NCI-H1417 (cell line): Measurements from ENCODE around the gene ORC4.

ENCODE experiments used
- DNase-seq, 3 experiments: peaks; one replicate each; lab custom pipeline; 2025; lab: John Stamatoyannopoulos, UW

ORC4 gene

DNA sequence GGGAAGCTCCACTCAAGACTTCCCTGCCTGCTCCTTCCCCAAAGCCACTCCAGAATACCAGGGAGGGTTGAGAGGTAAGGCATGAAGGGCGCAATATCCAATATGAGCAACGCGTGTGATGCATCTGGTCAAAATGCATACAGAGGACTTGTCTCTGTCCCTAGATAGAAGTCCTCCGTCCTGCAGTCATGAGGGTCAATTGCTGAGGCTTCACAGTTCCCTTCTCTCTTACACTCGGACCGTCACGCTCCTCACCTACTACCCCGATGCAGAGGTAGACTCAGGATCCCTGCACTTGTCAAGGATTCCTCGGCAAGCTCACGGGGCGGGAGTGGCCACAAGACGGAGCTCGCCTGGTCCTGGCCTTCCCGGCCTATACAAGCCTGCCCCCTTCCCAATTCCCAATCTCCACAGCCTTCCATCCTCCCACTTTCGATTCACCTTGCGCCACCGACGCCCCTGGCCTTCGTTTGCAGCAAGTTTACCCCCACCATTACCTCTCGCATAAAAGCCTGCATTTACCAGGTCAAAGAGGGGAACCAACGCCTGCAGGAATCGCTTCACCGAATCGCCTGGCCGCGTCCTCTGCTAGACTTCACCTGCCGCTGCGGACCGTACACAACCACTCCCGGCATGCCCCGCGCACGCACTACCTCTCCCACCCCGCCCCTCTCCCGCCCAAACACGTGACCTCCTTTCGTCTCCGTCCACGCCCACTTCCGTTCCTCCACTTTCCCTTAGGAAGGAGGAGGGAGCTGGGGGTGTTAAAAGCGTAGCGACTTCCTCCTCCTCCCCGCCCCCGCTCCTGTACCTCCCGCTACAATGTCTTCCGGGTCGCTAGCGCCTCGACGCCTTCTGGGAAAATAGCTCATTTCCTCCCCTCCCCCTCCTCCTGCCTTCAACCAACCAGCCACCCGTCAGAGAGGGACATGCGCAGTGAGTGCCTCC is at the start of gene ORC4:
Gene ORC4 (minus strand): TSS at position 627 of the 948 bp plus-strand sequence. CDS start 44,779 bp downstream, outside the sequence.
- DNase-seq = peak; percentile 96 to 100 (median 99)

- DNase-seq = peak in 2 of 3 experiments; percentile 19 to 68
Measured at GRCh38 chr2:148067801-148068200, 47.3 kb upstream of the ORC4 start.

DNA sequence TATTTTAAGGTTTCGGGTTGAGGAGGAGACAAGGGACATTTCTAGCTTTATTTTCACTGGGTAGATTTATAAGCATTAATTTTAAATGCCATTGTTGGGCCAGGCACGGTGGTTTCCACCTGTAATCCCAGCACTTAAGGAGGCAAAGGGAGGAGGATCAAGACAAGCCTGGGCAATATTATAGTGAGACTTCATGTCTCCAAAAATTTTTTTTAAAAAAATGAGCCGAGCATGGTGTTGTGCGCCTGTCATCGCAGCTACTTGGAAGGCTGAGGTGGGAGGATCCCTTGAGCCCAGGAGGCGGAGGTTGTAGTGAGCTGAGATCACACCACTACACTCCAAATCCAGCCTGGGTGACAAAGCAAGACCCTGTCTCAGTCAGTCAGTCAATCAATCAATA is 45.4 kb upstream of the ORC4 start:
- DNase-seq = no peak

DNA sequence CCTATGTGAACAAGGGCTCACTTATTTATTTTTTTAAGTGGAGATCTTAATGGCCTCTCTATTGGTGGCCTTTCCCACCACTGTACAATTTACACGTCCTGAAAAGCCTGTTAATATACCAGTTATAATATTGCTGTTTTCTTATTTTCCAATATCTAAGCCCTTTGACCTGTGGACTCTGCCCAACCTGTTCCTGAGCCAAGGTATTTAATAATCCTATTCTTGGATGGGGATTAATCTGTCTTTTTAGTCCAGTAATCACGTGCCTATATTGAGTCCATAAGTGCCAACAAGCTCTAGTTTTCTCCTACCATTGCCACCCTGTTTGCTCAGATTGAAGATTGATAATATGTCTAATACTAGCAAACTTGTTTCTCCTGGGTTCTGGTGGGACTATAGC is 43.1 kb upstream of the ORC4 start:
- no peak for DNase-seq

DNA sequence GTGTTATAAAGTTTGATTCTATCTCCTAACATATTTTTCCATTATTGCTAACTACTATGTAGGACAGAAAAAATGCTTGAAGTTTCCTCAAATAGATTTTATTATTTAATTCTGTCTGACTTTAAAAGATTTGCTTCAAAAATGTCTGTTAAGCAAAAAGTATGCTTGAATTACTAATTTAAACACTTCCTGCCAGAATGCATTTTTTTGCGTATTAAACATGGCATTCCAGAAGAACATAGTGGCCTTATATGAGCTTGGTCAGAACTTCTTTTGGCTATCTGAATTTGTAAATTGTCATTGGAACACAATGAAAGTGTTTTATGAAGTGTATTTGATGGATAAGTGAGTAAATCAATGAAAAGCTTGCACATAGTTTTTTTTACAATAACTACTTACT is 38.1 kb upstream of the ORC4 start:
- no peak for DNase-seq

DNA sequence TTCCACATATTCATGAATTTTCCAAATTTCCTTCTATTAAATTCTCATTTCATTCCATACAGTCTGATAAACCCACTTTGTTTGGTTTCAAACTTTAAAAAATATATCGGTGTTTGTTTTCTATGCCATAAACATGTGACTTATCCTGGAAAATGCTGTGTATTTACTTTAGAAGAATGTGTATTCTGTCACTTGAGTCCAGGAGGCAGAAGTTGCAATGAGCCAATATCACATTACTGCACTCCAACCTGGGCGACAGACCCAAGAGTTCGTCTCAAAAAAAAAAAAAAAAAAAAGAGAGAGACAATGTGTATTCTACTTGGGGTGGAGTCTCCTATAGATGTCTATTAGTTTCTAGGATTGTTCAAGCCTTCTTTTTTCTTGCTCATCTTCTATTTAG is 32.1 kb upstream of the ORC4 start:
- DNase-seq = no peak

DNA sequence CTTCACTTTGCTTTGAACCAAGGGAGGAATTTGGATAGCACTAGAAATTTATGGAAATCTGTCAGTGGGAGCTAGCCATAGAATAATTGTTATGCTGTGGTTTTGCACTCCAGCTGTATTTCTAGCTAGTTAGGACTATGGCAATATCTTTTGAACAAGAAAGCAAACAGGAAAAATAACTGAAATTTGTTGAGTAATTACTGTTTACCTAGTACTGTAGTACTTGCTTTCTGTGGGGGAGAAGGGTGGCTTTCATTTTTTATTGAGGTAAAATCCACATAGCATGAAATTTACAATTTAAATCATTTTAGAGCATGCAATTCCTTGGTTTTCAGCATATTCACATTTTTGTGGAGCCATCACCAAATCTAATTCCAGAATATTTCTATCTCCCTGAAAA is 28.7 kb upstream of the ORC4 start:
- peak in 1 of 3 experiments; percentile 23 for DNase-seq

DNA sequence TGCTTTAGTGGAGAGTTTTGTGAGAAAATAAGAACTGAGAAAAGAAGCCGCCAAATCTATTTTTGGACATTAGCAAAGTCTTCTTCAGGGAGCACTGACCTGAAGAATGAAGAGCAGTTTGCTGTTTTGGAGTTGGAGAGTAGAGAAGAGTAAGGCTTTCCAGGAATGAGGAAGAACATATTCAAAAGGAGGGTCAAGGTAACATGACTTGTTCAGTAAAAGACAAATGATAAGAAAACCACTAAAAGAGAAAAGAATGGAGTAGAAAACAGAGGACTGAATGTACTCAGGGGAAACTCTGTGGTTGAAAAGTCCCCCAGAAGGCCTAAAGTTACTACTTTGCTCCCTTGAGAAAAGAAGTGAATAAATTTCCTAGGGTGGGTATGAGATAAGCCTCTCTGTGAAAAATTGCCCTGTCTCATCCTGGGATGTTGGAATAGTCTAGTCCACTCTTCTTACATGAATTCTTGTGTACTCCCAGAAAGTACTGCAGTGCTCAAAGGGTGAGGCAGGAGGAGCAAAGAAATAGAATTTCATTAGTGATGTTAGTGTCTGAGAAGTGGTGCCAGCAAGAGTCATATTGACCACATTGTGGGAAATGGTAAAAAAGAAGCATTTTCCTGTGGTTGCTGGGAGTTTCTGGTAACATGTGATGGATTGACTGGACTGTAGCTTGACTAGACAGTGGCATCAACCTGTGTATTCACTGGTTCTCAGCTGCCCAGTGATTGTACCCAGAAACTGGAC is 28.1 kb upstream of the ORC4 start:
- DNase-seq = no peak

GRCh38 chr2:148046802-148047201 is 26.3 kb upstream of the ORC4 start:
- no peak for DNase-seq

DNA sequence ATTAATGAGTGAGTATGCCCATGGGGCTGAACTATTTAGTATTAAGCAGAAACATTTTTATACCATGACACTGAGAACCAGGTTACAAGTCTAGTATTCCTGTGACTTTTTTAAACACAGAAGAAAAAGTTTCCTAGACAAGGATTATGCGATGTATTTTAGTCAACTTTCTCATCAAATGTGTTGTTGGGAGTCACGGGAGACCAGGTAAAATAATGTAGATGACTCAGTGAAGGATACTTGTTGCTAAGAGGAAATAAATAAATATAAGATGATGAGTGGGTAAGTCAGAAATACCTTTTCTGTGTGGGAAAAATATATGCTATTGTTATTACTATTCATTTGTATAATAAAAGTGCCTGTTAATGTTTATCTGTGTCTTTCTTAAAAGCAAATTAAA is 23.8 kb upstream of the ORC4 start:
- DNase-seq = no peak

DNA sequence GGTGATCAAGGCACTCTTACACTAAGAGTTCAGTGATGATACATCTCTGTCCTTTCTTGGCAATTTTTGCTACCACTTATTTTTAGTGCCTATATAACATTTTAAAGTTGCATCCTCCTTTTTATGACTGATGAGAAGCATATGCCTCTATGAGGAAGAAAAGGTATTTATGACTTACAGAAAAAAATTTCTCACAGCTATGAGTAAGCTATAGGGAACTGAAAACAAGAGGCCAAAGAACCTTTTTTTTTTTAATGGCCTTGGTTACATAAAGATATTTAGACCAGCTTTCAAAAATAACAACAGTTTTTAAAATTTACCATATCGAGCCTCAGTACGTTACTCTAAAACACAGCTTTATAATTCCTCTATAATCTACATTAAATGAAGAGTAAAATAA is 21.7 kb upstream of the ORC4 start:
- DNase-seq = no peak

- no peak for DNase-seq
Measured at GRCh38 chr2:148039783-148040182, 19.2 kb upstream of the ORC4 start.

DNA sequence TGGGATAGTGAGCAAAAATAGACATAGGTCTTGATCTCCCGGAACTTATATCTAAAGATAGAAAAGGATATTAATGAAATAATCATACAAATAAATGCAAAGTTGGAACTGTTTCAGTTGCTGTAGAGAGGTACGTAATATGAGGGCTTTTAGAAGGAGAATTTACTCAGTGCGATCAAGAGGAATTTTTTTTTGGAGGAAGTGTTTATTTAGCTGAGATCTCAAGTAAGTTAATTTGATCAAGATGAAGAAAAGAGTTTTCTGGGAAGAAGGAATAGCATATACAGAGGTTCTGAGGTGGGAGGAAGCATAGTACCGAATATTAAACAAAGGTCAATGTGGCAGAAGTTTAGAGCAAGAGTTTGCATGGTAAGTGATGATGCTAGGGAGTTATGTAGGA is 11.7 kb upstream of the ORC4 start:
- DNase-seq = no peak

GRCh38 chr2:148031152-148031551 is 10.6 kb upstream of the ORC4 start:
- no peak for DNase-seq

DNA sequence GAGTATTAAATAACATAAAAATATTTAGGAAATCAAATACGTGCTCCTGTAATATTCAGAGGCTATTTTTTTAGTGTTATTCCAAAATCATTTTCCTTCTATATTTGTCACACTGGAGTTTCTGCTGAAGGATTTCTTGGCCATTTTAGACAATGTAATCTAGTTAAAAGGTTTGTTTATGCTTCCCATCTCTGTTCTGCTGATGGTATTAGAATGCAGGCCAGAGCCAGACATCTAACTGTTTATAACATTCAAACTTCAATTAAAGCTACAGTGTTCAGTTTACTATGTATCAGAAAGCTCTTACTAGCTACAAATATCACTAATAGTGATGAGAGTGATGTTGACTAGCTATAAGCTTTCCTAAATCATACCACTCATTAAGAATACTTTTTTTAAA is 8.2 kb upstream of the ORC4 start:
- no peak for DNase-seq

DNA sequence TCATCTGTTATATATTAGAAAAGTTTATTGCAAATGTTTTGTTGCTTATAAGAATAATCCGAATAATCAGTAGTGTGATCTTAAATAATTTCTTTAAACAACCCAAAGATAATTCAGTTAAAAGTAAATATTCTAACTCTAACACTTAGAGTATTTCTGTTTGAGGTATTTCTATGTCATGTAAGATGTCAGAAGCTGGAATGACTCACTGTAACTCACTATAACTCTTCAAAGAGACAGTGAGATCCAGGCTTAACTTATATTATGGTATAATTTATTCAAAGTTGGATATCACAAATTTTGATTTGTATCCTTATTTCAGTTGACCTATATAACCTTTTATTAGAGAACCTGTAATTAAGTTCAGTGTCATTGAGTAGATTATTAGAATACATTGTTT is 7.3 kb upstream of the ORC4 start:
- no peak for DNase-seq

- DNase-seq = no peak
Measured at GRCh38 chr2:148026573-148026972, 6.0 kb upstream of the ORC4 start.

- DNase-seq = no peak
Measured at GRCh38 chr2:148023861-148024260, 3.3 kb upstream of the ORC4 start.

DNA sequence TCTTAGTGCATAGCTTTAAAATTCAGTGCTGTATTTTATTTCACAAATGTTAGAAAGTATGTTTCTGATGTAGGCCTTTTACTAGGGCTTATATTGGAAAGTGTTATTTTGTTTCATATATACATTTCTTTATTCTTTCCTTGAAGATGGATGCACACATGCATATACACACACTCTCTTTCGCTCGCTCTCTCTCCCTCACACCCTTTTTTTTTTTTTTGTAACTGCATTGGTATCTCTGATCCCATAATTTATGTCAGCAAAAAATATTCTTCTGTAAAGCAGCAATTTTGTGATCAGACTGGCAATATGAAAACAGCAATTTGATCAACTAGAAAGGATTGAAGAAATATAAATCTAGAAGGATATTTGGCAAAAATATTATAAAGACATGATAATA is 2.3 kb upstream of the ORC4 start:
- no peak for DNase-seq

DNA sequence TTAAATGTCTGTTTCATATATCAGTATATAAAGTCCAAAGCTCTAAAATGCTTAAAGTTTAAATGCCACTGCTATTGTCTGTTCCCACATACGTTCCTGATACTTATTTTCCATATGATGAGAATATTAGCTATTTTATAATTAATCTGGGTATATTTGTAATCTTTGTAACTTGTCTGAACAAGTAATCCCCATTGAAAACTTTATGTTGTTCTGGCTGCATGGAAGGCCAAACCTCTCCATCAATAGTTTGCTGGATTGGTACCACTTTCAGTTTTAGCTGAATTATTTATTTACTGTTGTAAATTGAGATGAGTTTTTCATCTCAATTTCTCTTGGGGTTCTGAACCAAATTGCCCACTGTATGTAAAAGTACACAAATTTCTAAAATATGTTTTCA is 1.8 kb upstream of the ORC4 start:
- no peak for DNase-seq

- peak in 1 of 3 experiments; percentile 52 for DNase-seq
Measured at GRCh38 chr2:148021886-148022285, 1.3 kb upstream of the ORC4 start.

DNA sequence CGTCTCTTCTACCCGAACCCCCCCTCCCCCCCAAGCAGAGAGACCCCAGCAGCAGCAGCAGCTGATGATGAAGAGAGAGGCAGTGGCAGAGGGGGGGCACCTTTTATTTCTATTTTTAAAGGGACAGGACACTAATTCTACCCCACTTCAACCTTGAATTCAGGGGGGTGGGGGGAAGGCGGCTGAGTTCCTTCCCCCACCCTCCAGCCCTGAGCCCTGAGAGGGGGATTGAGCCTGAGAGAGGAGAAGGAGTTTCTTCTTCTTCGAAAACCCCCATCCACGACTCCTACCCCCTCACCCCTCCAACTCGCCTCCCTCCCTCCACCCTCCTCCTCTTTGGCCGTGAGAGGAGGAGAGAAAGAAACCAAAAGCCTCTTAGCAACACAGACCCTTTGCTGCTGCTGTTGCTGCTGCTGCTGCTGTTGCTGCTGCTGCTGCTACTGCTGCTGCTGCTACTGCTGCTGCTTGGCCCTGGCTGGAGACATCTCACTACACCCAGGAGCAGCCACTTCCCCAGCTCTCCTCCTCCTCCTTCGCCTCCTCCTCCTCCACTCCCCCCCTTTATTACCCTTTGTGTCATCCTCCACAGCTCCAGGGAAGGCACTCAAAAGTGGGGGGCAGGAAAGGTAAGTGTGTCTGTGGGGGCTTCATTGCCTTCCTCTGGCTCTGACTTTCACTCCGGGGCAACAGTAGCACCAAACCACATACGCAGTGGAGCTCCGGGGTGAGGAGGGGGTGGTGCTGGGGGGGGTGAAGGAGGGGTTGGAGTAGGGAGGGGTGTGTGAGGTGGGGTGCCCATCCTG is 723 bp upstream of the ORC4 start, which contains the start of gene MBD5:
Gene MBD5 (plus strand): TSS at position 33 of the 803 bp plus-strand sequence.
- DNase-seq = peak in 2 of 3 experiments; percentile 42 to 91
